K562 (cell line): ENCODE data around the gene IGSF23. TPM values are rescaled to one million over a fixed set of nuclear protein-coding genes. Genes with fewer than 3 reads are reported as not detected.

Experiments used
- BRCA1 ChIP-seq, 2 experiments: fragments of 450-650 bp in 1 of 2; sonication (generic) in 1 of 2; formaldehyde crosslinking in 1 of 2; IDR thresholded peaks; 2 replicates each; pipeline versions ENCODE4 v1.5.0 to v1.6.1; 2017 to 2020; ENCODE audit warnings: mild to moderate bottlenecking in 1 of 2, missing genetic modification reagents in 1 of 2
- CC2D1A ChIP-seq: fragments of 450-650 bp; IDR thresholded peaks from 2 replicates; pipeline ENCODE4 v1.6.1; 2017; ENCODE audit warnings: mild to moderate bottlenecking
- CEBPG ChIP-seq, 3 experiments: fragments of 200-800 bp in 1 of 3; sonication (Bioruptor generic) in 1 of 3; sonication (generic) in 1 of 3; formaldehyde crosslinking in 1 of 3; IDR thresholded peaks in 2 of 3; conservative IDR thresholded peaks in 1 of 3; 2 replicates each; pipeline versions ENCODE4 v1.6.1 to v1.8.0; 2016 to 2022; ENCODE audit warnings: missing compliant biosample characterization in 2 of 3, missing genetic modification characterization in 2 of 3, mild to moderate bottlenecking in 1 of 3, missing genetic modification reagents in 1 of 3
- GATA2 ChIP-seq: sonication (generic); formaldehyde crosslinking; IDR thresholded peaks from 2 replicates; pipeline ENCODE4 v1.4.0; 2020; ENCODE audit warnings: mild to moderate bottlenecking, missing genetic modification reagents
- GATAD2A ChIP-seq: fragments of 450-650 bp; IDR thresholded peaks from 2 replicates; pipeline ENCODE4 v1.6.1; 2017
- HLTF ChIP-seq: fragments of 450-650 bp; IDR thresholded peaks from 2 replicates; pipeline ENCODE4 v1.6.1; 2016
- IFI16 ChIP-seq: fragments of 250-450 bp; sonication (Bioruptor Pico); IDR thresholded peaks from 2 replicates; pipeline ENCODE4 v2.1.2; 2022; ENCODE audit warnings: mild to moderate bottlenecking, inconsistent platforms
- KAT2B ChIP-seq: IDR thresholded peaks from one replicate; pipeline ENCODE4 v1.6.1; 2012; ENCODE audit warnings: low read depth, mild to moderate bottlenecking, control low read depth, inconsistent platforms, low read length, moderate library complexity
- KDM5B ChIP-seq: fragments of 200-600 bp; sonication (generic); IDR thresholded peaks from 2 replicates; pipeline ENCODE4 v1.6.1; 2012; ENCODE audit warnings: low read depth, mild to moderate bottlenecking, moderate library complexity, low read length, control low read depth, inconsistent platforms; ENCODE audit not compliant: insufficient replicate concordance
- KHSRP ChIP-seq: fragments of 450-650 bp; IDR thresholded peaks from 2 replicates; pipeline ENCODE4 v1.6.1; 2017
- MYBL2 ChIP-seq, 2 experiments: fragments of 450-650 bp in 1 of 2; sonication (generic) in 1 of 2; formaldehyde crosslinking in 1 of 2; IDR thresholded peaks; 2 replicates each; pipeline versions ENCODE4 v1.6.1 to v1.8.1; 2017 to 2022; ENCODE audit warnings: borderline replicate concordance in 1 of 2, inconsistent platforms in 1 of 2, low read depth in 1 of 2, mild to moderate bottlenecking in 1 of 2, missing genetic modification reagents in 1 of 2, moderate library complexity in 1 of 2
- NR1H2 ChIP-seq: sonication (generic); formaldehyde crosslinking; IDR thresholded peaks from 2 replicates; pipeline ENCODE4 v1.4.0; 2020; ENCODE audit warnings: mild to moderate bottlenecking, missing genetic modification reagents
- NR3C1 ChIP-seq: sonication (generic); formaldehyde crosslinking; IDR thresholded peaks from 2 replicates; pipeline ENCODE4 v1.8.1; 2022; ENCODE audit warnings: missing genetic modification reagents
- PCBP1 ChIP-seq: fragments of 200-400 bp; formaldehyde crosslinking; IDR thresholded peaks from 2 replicates; pipeline ENCODE4 v1.6.1; 2018; ENCODE audit warnings: mild to moderate bottlenecking, low read depth, low read length; ENCODE audit not compliant: poor library complexity, severe bottlenecking
- PHB ChIP-seq: fragments of 250-450 bp; sonication (Bioruptor Pico); IDR thresholded peaks from 2 replicates; pipeline ENCODE4 v1.5.0; 2021
- POLR2G ChIP-seq: fragments of 200-400 bp; formaldehyde crosslinking; IDR thresholded peaks from 2 replicates; pipeline ENCODE4 v1.6.1; 2017; ENCODE audit warnings: low read depth, mild to moderate bottlenecking, antibody characterized with exemption, low read length, moderate library complexity
- SIN3A ChIP-seq, 2 experiments: fragments of 150-350 bp in 1 of 2; IDR thresholded peaks; 2 replicates each; pipeline ENCODE4 v1.6.1; 2011 to 2016; ENCODE audit warnings: borderline replicate concordance in 2 of 2, low read depth in 2 of 2, low read length in 2 of 2, mild to moderate bottlenecking in 2 of 2, moderate library complexity in 2 of 2; ENCODE audit not compliant: control insufficient read depth in 1 of 2
- SP1 ChIP-seq: sonication (generic); formaldehyde crosslinking; IDR thresholded peaks from 2 replicates; pipeline ENCODE4 v1.8.1; 2022; ENCODE audit warnings: mild to moderate bottlenecking, missing genetic modification reagents
- SRSF9 ChIP-seq: fragments of 200-400 bp; formaldehyde crosslinking; IDR thresholded peaks from 2 replicates; pipeline ENCODE4 v1.6.1; 2017; ENCODE audit warnings: low read depth, low read length, borderline replicate concordance
- TCF3 ChIP-seq: sonication (generic); formaldehyde crosslinking; IDR thresholded peaks from 2 replicates; pipeline ENCODE4 v1.4.0; 2020; ENCODE audit warnings: mild to moderate bottlenecking, missing genetic modification reagents
- TRIM28 ChIP-seq: fragments of 450-650 bp; IDR thresholded peaks from 2 replicates; pipeline ENCODE4 v1.6.1; 2017
- ZFP36 ChIP-seq: fragments of 150-350 bp; IDR thresholded peaks from 2 replicates; pipeline ENCODE4 v1.6.1; 2018; ENCODE audit warnings: low read length, low read depth; ENCODE audit not compliant: partially characterized antibody
- ZNF707 ChIP-seq: fragments of 250-450 bp; sonication (Bioruptor Pico); conservative IDR thresholded peaks from 2 replicates; pipeline ENCODE4 v1.8.0; 2022; ENCODE audit warnings: inconsistent platforms, mild to moderate bottlenecking, moderate library complexity
- ZNF766 ChIP-seq: fragments of 200-800 bp; sonication (Bioruptor generic); conservative IDR thresholded peaks from 2 replicates; pipeline ENCODE4 v1.6.1; 2016; ENCODE audit warnings: missing genetic modification characterization, missing compliant biosample characterization
- ZSCAN29 ChIP-seq: fragments of 450-650 bp; IDR thresholded peaks from 2 replicates; pipeline ENCODE4 v1.6.1; 2017
- polyA plus RNA-seq, 8 experiments: library from polyadenylated mRNA; depleted of rRNA in 4 of 8; stranded (reverse) in 5 of 8; unstranded in 3 of 8; fragments of >200 nt; fragmentation: Nextera tagmentation in 2 of 8; fragmentation: Illumina TruSeq in 1 of 8; extraction: Ambion mirVana in 2 of 8; extraction: Trizol in 1 of 8; gene quantifications; 2 replicates each; pipeline versions ENCODE4 v1.2.1 to v1.2.3, GENCODE V29; 2011 to 2014; ENCODE audit warnings: inconsistent platforms in 1 of 8, missing spikeins in 1 of 8
- total RNA-seq, 7 experiments: library from RNA; depleted of rRNA in 6 of 7; stranded (reverse); fragments of >200 nt in 6 of 7; fragmentation: Illumina TruSeq in 2 of 7; extraction: Trizol in 2 of 7; gene quantifications; 2 replicates each; pipeline versions ENCODE4 v1.2.1 to v1.2.3, GENCODE V29; 2011 to 2021; ENCODE audit warnings: low replicate concordance in 1 of 7
- TF ChIP-seq, protein P1 (sequence below): IDR thresholded peaks from 2 replicates; pipeline ENCODE4 v1.6.1; 2014; ENCODE audit warnings: antibody characterized with exemption
- TF ChIP-seq, protein P2 (sequence below): sonication (generic); formaldehyde crosslinking; IDR thresholded peaks from 2 replicates; pipeline ENCODE4 v1.8.0; 2022; ENCODE audit warnings: missing genetic modification reagents, mild to moderate bottlenecking, borderline replicate concordance

Gene IGSF23
- total and polyA plus RNA-seq, 9 of the 15 experiments (the other 6 are each of a cell fraction or from before 2014, with no cell fraction given), result not detected

DNA sequence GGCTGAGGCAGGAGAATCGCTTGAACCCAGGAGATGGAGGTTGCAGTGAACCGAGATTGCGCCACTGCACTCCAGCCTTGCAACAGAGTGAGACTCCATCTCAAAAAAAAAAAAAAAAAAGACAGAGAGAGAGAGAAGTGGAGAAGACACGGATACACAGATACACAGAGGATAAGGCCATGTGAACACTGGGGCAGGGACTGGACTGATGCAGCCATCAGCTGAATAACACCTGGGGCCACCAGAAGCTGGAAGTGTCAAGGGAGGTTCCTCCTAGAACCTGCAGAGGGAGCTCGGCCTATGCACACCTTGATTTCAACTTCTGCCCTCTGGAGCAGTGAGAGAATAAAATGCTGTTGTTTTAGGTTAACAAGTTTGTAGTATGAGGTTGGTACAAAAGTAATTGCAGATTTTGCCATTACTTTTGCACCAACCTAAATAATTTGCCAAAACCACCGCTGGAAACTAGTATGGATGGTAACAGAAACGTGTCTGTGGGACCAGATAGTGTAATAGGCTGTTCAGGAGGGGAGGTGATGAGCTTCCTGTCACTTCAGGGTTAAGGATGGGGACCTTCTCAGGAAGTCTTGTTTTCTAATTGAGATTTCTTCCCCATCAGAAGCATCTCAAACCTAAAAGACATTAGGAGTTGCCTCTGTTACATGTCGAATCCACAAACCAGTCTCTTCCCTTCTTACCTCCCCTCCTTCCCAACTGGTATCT, 36.4 kb upstream of the IGSF23 start (continued):
- TF ChIP-seq MYBL2 (IDR thresholded peaks at IDR 0.05; ENCODE audit: low read depth), result no peak
- no peak for TF ChIP-seq MYBL2 (CRISPR knock-in tag; IDR thresholded peaks at IDR 0.05; ENCODE audit: borderline replicate concordance)
- TF ChIP-seq, protein P1, sequence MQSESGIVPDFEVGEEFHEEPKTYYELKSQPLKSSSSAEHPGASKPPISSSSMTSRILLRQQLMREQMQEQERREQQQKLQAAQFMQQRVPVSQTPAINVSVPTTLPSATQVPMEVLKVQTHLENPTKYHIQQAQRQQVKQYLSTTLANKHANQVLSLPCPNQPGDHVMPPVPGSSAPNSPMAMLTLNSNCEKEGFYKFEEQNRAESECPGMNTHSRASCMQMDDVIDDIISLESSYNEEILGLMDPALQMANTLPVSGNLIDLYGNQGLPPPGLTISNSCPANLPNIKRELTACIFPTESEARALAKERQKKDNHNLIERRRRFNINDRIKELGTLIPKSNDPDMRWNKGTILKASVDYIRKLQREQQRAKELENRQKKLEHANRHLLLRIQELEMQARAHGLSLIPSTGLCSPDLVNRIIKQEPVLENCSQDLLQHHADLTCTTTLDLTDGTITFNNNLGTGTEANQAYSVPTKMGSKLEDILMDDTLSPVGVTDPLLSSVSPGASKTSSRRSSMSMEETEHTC, result no peak
- no peak for TF ChIP-seq ZNF707 (CRISPR knock-in tag)
- TF ChIP-seq CC2D1A, result 0 out of 2 replicates have a peak, but pooled peaks have one; percentile 16
- no peak for TF ChIP-seq SP1 (CRISPR knock-in tag)
- TF ChIP-seq NR3C1 (CRISPR knock-in tag), result no peak
- TF ChIP-seq IFI16 (CRISPR knock-in tag), result no peak
- TF ChIP-seq HLTF, result 0 out of 2 replicates have a peak, but pooled peaks have one; percentile 51
- TF ChIP-seq PCBP1, result no peak
- TF ChIP-seq, protein P2, sequence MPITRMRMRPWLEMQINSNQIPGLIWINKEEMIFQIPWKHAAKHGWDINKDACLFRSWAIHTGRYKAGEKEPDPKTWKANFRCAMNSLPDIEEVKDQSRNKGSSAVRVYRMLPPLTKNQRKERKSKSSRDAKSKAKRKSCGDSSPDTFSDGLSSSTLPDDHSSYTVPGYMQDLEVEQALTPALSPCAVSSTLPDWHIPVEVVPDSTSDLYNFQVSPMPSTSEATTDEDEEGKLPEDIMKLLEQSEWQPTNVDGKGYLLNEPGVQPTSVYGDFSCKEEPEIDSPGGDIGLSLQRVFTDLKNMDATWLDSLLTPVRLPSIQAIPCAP (CRISPR knock-in tag), result no peak
- TF ChIP-seq GATA2 (CRISPR knock-in tag), result no peak
- TF ChIP-seq GATAD2A, result no peak
- no peak for TF ChIP-seq TRIM28
- TF ChIP-seq KHSRP, result no peak
- TF ChIP-seq POLR2G, result no peak
- TF ChIP-seq SIN3A (IDR thresholded peaks at IDR 0.05; ENCODE audit: borderline replicate concordance in 2 of 2, control insufficient read depth in 1 of 2, low read depth in 2 of 2, low read length in 2 of 2), result no peak
- TF ChIP-seq SRSF9, result no peak
- TF ChIP-seq ZSCAN29, result no peak
- TF ChIP-seq TCF3, result no peak
- TF ChIP-seq KDM5B, result no peak
- TF ChIP-seq PHB (CRISPR knock-in tag), result no peak
- no peak for TF ChIP-seq NR1H2
- no peak for TF ChIP-seq KAT2B
- TF ChIP-seq BRCA1 (IDR thresholded peaks at IDR 0.05), result no peak
- no peak for TF ChIP-seq BRCA1 (CRISPR knock-in tag; IDR thresholded peaks at IDR 0.05)
- no peak for TF ChIP-seq ZNF766 (CRISPR knock-in tag)
- TF ChIP-seq ZFP36, result peak; percentile 51
- TF ChIP-seq CEBPG (CRISPR knock-in tag; IDR thresholded peaks at IDR 0.05), result no peak
- peak in 1 of 2 experiments; percentile 59; a peak in 1 of 4 replicates for TF ChIP-seq CEBPG (tag; conservative IDR thresholded peaks at IDR 0.05 in 1 of 2, IDR thresholded peaks at IDR 0.05 in 1 of 2)
